Mesodermal cell (in vitro differentiated cells): ENCODE data around the gene KIAA1210.

ENCODE experiments used
- H3K27ac ChIP-seq: 2 replicates; pipeline ENCODE4 v1.7.0; 2013; ENCODE audit warnings: mild to moderate bottlenecking, low read depth, low read length, moderate library complexity; ENCODE audit not compliant: severe bottlenecking
- H3K36me3 ChIP-seq: 2 replicates; pipeline ENCODE4 v1.7.1; 2013; ENCODE audit warnings: mild to moderate bottlenecking, low read length, moderate library complexity; ENCODE audit not compliant: control insufficient read depth, insufficient read depth
- H3K4me1 ChIP-seq: one replicate; pipeline ENCODE4 v1.7.1; 2013; ENCODE audit warnings: mild to moderate bottlenecking, low read length; ENCODE audit not compliant: insufficient read depth, control insufficient read depth, poor library complexity, severe bottlenecking
- H3K4me3 ChIP-seq: 2 replicates; pipeline ENCODE4 v1.7.0; 2013; ENCODE audit warnings: low read length, control low read depth, mild to moderate bottlenecking; ENCODE audit not compliant: insufficient read depth, poor library complexity, severe bottlenecking; ENCODE audit errors: extremely low read depth
- H3K9me3 ChIP-seq: 2 replicates; pipeline ENCODE4 v1.7.1; 2013; ENCODE audit warnings: mild to moderate bottlenecking, low read length, moderate library complexity; ENCODE audit not compliant: control insufficient read depth
- WGBS, 2 experiments: methylation state at CpG; one replicate each; pipeline ENCODE4 v1.1.5; 2013; ENCODE audit warnings: missing lambda C conversion rate in 2 of 2; ENCODE audit not compliant: insufficient coverage in 2 of 2; 5-methylcytosine and 5-hydroxymethylcytosine counted together

KIAA1210 gene

DNA sequence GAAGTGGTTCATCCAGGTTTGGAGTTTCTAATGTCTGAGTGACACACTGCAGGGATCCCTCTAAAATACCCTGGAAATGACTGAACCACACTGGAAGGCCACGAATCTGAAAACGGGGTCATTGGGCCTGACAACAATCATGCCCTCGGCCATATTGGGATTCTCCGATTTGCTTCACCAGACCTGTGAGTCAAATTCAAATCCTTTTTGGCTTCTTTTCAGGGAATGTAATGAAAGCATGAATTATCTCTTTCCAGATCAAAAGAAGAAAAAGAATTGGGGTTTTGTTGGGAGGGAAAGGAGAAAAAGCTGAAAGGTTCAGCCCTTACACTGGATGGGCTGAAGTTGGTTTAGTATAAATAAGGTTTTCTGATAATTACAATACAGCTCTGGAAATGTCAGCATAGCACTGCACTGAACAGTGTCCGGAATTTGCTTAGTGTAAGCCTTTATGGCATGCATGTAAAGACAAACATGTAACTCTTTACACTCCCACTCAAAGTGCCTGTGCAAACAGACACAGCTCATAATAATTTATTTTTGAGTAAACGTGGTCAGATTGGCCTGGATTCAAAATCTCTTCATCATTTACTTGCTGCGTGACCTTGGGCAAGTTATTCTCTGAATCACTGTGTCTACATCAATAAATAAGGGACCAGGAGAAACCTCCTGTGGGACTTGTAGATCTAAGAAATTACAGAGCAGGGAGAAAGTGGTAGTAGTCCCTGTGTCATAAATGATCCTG, 33.4 kb downstream of the KIAA1210 start:
- H3K4me1 ChIP-seq = no peaks in the 10 kb centered on the region
- no peak overlapping the region for H3K4me3 ChIP-seq
- H3K9me3 ChIP-seq = no peaks in the 10 kb centered on the region
- no peak overlapping the region for H3K27ac ChIP-seq
- WGBS, 2 experiments = 83 to 93% methylated on average over 2 to 4 of the region's 7 CpGs
- no peaks in the 10 kb centered on the region for H3K36me3 ChIP-seq

DNA sequence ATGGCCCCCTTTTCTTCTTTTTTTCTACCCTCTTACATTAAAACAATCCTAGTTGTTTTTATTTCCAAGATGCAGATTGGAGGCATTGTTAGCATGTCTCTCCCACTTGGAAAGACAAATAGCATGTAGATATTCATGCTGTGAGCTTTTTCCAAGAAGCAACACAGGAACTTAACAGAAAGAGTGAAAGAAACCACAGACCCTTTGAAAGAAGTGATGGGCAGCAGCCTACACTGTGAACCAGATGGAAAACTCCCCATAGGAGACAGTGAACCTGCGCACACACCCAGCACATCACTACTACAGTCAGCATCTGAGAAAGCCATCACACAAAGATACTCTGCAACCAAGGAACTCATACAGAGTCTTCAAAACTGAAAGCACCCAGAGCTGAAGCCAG, 37.0 kb downstream of the KIAA1210 start:
- H3K27ac ChIP-seq = no peak overlapping the region
- no peaks in the 10 kb centered on the region for H3K36me3 ChIP-seq
- no peak overlapping the region for H3K4me3 ChIP-seq
- no peaks in the 10 kb centered on the region for H3K4me1 ChIP-seq
- WGBS, 2 experiments = no CpG with 5 or more reads among the region's 1 CpG
- H3K9me3 ChIP-seq = no peaks in the 10 kb centered on the region

DNA sequence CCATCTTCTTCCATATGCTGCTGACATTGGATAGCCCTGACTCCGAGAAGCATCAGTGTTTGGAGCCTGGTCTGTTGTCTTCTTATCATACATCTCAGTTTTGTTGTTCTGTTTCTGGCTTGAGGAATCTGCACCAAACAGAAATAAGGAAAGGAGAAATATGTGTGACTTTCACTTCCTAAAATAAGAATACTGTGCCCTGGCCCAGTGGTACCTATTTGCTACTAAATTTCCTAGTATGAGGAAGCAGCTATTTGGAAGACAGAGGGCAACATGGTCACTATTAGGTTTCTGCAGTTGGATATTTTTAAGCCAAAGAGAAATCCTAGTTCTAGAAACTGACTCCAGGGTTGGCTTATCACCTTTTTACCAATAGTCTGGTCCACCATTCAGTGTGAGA, 38.0 kb downstream of the KIAA1210 start:
- no CpG with 5 or more reads among the region's 1 CpG for WGBS, 2 experiments
- H3K9me3 ChIP-seq = no peaks in the 10 kb centered on the region
- no peaks in the 10 kb centered on the region for H3K4me1 ChIP-seq
- no peak overlapping the region for H3K27ac ChIP-seq
- no peaks in the 10 kb centered on the region for H3K36me3 ChIP-seq
- H3K4me3 ChIP-seq = no peak overlapping the region

DNA sequence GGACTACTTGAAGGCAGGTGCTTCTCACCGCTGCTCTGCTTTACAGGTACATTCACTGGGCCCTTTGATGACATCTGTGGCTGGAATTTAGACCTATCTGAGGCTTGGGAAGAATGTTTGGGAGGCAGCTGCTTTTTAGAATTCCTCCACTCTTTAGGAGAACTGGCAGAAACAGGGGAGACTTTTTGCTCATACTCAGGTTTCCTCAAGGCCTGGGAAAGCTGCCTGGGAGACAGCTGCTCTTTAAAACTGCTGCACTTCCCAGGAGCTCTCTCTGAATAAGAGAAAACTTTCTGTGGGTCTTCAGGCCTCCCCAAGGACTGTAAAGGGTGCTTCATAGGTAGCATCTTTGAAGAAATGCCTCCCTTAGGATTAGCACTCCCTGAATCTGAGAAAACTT, 40.5 kb downstream of the KIAA1210 start:
- Histone ChIP-seq H3K36me3 (no peaks in the 10 kb centered on the region), H3K9me3 (no peaks in the 10 kb centered on the region), H3K4me3 (no peak overlapping the region), H3K4me1 (no peaks in the 10 kb centered on the region), H3K27ac (no peak overlapping the region)
- WGBS, 2 experiments = 100% methylated on average over 1 of the region's 1 CpG; no CpG with 5 or more reads in 1 of the 2 experiments

DNA sequence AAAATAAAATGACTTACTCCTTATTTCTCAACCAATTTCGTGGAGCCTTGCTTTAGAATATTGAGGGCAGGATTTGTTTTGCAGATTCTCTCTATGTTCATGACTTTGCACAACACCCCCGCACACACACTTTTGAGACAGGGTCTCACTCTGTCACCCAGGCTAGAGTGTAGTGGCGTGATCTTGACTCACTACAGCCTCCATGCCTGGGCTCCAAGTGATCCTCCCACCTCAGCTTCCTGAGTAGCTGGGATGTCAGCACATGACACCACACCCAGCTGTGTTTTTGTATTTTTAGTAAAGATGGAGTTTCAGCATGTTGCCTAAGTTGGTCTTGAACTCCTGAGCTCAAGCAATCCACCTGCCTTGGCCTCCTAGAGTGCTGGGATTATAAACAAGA, 42.8 kb downstream of the KIAA1210 start:
- whole genome bisulfite sequencing, 2 experiments = 100% methylated on average over 1 of the region's 3 CpGs; no CpG with 5 or more reads in 1 of the 2 experiments
- Histone ChIP-seq H3K4me3 (no peak overlapping the region), H3K4me1 (no peaks in the 10 kb centered on the region), H3K36me3 (no peaks in the 10 kb centered on the region), H3K27ac (no peak overlapping the region), H3K9me3 (no peaks in the 10 kb centered on the region)

DNA sequence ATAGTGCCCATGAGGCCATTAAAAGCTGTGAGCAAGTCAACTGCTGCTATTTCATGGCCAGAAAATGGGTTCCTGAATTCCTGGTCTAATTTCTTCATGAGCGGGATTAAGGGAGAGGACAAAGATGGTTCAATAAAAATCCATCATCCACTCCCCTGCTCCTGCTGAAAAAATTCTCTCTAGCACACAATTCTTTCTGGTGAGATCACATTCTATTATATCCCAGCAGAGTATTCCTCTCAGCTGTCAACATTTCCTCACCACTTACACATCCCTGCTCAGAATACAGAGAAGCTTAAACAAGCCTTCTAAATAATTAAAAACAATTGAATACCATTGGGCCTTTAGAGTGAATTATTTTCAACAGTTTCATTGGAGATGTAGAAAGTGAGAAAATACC, 45.3 kb downstream of the KIAA1210 start:
- Histone ChIP-seq H3K4me1 (no peaks in the 10 kb centered on the region), H3K4me3 (no peak overlapping the region), H3K27ac (no peak overlapping the region), H3K36me3 (no peaks in the 10 kb centered on the region), H3K9me3 (no peaks in the 10 kb centered on the region)
- WGBS, 2 experiments = no CpG with 5 or more reads among the region's 1 CpG

DNA sequence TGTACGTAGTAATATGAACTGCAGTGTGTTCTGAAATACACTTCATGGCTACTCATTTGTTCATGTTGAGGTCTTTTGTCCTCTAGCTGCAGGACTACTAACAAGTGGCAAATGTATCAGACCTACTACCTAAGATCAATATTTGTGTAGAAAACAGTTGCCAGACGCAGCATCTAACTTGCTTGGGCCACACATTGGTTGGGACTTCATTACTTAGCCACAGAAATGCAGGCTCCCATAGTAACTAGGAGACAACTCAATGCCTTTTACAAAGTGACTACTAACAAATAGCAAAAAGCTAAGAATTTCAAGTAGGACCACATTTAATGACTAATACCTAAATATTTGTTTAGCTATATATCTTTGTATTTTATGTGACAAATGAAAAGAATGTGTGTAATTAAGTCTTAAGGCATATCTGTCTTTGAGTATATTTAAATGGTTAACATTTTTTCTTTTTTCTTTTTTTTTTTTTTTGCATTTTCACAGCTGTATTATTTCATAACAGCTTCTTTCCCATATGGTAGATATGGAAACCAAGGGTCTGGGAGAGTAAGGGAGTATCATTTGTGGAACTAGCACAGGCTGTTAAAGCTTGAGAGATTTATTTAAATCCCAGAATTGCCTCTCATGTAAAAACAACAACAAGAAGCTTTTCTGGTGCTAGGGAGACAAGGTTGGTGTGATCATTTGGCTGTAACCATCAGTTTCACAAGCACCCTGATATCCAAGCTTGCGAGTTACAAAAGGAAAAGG, 52.2 kb downstream of the KIAA1210 start:
- H3K36me3 ChIP-seq = no peaks in the 10 kb centered on the region
- H3K4me1 ChIP-seq = no peaks in the 10 kb centered on the region
- no peak overlapping the region for H3K4me3 ChIP-seq
- H3K9me3 ChIP-seq = no peaks in the 10 kb centered on the region
- H3K27ac ChIP-seq = no peak overlapping the region
- 100% methylated on average over 1 of the region's 3 CpGs; no CpG with 5 or more reads in 1 of the 2 experiments for WGBS, 2 experiments

DNA sequence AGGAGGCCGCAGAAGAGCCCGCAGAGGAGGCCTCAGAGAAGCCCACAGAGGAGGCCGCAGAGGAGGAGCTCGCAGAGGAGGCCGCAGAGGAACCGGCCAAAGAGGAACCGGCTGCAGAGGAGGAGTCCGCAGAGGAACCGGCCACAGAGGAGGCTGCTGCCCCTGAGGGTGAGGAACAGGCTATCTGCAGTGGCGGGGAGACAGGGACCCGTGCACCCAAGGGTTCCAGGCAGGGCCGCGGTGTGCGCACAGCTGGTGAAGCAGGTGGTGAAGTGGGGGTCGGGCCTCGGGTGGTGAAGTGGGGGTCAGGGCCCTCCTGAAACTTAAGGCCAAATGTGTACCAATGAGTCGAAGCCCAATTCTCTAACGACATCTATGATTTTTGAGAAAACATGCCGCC, 53.7 kb downstream of the KIAA1210 start:
- WGBS, 2 experiments = 91 to 93% methylated on average over 8 to 13 of the region's 19 CpGs
- Histone ChIP-seq H3K36me3 (no peaks in the 10 kb centered on the region), H3K27ac (no peak overlapping the region), H3K4me1 (no peaks in the 10 kb centered on the region), H3K9me3 (no peaks in the 10 kb centered on the region), H3K4me3 (no peak overlapping the region)

DNA sequence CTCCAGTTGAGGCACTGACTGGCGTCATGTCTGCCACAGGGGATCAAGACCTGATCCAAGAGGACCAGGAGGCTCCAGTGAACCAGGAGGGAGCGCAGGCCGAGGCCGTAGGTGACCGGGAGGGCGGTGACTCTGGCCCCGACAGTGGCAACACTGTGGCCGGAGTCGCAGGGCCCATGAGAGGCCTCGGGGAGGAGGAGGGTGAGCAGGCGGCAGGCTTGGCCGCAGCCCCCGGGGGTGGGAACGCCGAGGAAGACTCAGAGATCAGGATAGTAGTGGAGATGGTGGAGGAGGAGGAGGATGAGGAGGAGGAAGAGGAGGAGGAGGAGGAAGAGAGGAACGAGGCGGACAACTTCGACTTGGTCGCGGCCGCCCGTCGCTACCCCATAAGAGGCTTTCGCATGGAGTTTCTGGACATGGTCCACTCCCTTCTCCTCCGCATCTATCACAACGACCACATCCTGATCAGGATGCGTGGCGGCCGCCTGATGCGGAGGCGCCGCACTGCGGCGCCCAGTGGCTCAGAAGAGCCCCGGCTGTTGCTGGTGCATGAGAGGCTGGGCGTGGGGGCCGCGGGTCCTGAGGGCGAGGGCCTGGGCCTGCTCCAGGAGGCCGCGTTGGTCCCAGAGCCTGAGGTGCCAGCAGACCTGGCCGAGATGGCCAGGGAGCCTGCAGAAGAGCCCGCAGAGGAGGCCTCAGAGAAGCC, 54.3 kb downstream of the KIAA1210 start:
- WGBS, 2 experiments = 77 to 100% methylated on average over 3 to 25 of the region's 43 CpGs
- H3K27ac ChIP-seq = no peak overlapping the region
- H3K9me3 ChIP-seq = no peaks in the 10 kb centered on the region
- no peaks in the 10 kb centered on the region for H3K4me1 ChIP-seq
- no peak overlapping the region for H3K4me3 ChIP-seq
- no peaks in the 10 kb centered on the region for H3K36me3 ChIP-seq

DNA sequence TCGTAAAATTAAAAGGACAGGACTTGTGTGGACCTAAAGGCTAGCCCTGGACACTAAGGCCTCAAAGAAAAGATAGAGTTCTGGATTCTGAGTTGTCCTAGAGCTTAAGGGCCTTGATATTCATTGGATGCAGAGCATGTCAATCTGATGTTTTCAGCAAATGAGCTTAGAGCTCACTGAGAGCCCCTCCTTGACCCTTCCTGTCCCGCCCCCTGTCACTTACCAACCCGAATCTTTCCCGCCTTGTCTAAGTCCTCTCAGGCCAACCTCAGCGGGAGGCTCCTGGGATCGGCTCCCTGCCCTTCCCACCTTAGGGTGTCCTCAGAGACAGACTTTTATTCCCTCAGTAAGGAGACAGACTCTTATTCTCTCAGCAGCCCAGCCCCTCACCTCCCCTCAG, 54.9 kb downstream of the KIAA1210 start, which contains the start of gene CT47C1:
CT47C1 (plus strand) TSS at position 250 of the 400 bp plus-strand sequence. CDS start 233 bp downstream, outside the sequence.
- 92 to 100% methylated on average over 1 to 2 of the region's 6 CpGs for WGBS, 2 experiments

More for the DNA sequence above, 54.9 kb downstream of the KIAA1210 start, which contains the start of gene CT47C1:
- Histone ChIP-seq H3K4me1 (no peaks in the 10 kb centered on the region), H3K36me3 (no peaks in the 10 kb centered on the region), H3K27ac (no peak within 1 kb of the TSS), H3K4me3 (no peak within 1 kb of the TSS), H3K9me3 (no peaks in the 10 kb centered on the region)
